HT-29 (cell line): ENCODE data around the gene U2AF2. TPM values are rescaled to one million over a fixed set of nuclear protein-coding genes. Genes with fewer than 3 reads are reported as not detected.
"Not testable (repeated sequence)": the region's sequence is repeated elsewhere in the genome, so short reads cannot be mapped to it uniquely, and the experiment has no call there.

Experiments
- DNase-seq: peaks from one replicate; pipeline ENCODE4 v3.0.0-alpha.2; 2015; ENCODE audit warnings: low spot score
- small RNA-seq: library from RNA; depleted of rRNA; stranded (forward); fragments of <200 nt; gene quantifications from one replicate; pipeline ENCODE3, GENCODE V24; 2014
- total RNA-seq: library from RNA; depleted of rRNA; stranded (reverse); fragments of >200 nt; shearing (Covaris generic); gene quantifications from 2 replicates; pipeline ENCODE4 v1.2.3, GENCODE V29; 2014; rRNA removed

U2AF2 gene
- total RNA-seq, 1 experiment from 2014 or later = 799 TPM

DNA sequence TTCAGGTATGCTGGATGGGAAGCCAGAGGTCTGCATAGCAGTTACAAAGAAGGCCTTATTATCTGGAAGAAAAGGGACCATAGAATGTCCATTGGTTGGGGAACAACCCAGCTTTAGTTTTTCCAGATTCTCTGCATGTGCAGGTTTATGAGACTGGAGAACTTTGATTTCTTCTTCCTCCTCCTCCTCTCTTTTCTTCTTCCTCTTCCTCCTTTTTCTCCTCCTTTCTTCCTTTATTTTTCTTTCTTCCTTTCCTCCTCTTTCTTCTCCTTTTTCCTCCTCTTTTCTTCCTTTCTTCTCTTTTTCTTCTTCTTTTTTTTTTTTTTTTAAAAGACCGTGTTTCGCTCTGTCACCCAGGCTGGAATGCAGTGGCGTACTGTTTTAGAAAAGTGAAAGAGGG is 51.1 kb downstream of the U2AF2 start:
- DNase-seq = no peak

DNA sequence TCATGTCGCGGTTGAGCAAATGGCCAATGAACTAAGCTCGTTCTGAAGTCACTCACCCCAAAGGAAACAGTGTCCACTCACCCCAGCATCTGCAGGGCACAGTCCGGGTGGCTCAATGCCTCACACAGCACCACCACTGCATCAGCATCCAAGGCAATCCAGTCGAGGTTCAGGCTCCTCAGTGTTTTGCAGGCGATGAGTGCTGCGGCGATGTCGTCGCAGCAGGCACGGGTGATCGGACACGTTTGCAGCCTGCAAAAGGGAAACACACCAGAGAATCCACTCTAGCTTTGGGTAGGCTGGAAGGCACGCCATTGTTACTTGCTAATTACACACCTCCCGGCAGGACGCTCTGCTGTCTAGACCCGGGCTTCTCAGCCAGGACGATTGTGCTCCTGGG is 56.9 kb downstream of the U2AF2 start:
- DNase-seq = no peak

DNA sequence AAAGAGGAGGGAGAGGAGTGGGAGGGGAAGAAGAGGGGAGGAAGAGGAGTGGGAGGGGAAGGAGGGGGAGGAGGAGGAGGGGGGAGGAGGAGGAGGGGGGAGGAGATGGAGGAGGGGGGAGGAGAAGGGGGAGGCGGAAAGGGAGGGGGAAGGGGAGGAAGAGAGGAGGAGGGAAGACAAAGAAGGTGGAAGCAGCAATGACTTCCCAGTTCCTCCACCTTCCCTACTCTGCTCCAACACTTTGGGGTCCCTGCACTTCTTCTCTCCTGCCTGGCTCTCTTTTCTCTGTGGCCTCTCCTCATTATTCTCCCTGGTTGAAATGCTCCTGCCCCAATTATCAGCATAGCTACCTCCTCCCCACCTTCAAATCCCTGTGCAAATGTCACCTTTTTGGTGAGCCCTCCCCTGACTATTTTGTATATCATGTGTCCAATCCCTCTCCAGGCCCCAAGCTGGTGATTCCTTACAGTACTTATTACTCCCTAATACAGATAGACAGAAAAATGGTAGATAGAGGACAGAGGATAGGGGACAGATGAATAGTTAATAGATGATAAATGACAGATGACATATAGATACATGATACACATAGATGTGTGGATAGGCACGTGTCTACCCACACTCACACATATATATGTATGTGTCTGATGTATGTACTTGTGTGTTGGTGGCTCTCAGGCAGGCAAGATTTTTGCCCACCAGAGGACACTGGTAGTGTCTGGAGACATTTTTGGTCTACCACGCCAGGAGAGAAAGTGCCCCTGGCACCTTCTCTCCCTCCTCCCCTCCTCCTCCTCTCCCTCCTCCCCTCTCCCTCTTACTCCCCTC is 58.2 kb downstream of the U2AF2 start:
- peak; percentile 15 for DNase-seq

DNA sequence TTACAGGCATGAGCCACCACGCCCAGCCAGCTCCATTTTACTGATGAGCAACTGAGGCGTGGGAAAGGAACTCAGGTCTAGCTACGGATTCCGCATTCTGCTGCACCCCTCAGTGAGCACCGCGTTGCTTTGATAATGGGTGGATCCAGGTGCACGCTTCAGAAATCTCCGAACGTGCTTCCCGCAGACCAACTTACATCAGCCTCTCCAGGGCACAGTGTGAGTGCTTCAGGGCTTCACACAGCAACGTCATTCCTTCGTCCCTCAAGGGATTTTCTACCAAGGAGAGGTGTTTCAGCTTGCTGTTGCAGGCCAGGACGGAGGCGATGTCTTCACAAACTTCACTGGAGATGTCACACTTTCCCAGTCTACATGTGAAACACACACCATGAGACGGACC is 61.7 kb downstream of the U2AF2 start:
- no peak for DNase-seq

DNA sequence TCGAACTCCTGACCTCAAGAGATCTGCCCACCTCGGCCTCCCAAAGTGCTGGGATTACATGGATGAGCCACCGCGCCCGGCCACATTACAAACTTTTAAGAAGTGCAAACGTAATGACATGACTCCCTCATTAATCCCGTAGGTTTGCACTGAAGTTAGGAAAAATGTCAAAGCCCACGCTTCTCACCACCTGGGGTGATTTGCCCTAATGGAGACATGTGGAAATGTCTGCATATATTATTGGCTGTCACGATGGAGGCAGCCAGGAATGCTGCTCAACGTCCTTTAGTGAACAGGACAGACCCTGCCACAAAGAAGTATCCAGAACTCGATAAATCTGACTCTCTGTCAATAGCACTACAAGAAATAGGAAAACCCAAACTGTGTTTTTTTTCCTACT is 62.4 kb downstream of the U2AF2 start:
- DNase-seq = no peak

DNA sequence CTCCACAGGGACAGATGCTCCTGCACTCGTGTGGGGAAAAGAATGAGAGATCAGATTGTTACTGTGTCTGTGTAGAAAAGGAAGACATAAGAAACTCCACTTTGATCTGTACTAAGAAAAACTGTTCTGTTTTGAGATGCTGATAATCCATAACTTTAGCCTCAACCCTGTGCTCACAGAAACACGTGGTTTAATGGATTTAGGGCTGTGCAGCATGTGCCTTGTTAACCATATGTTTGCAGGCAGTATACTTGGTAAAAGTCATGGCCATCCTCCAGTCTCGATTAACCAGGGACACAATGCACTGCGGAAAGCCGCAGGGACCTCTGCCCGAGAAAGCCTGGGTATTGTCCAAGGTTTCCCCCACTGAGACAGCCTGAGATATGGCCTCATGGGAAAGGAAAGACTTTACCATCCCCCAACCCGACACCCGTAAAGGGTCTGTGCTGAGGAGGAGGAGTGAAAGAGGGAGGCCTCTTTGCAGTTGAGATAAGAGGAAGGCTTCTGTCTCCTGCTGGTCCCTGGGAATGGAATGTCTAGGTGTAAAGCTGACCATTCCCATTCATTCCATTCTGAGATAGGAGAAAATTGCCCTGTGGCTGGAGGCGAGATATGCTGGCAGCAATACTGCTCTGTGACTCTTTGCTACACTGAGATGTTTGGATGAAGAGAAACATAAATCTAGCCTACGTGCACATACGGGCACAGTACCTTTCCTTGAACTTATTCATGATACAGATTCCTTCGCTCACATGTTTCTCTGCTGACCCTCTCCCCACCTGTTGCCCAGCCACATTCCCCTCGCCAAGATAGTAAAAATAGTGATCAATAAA is 63.3 kb downstream of the U2AF2 start:
- DNase-seq = not testable (repeated sequence)

DNA sequence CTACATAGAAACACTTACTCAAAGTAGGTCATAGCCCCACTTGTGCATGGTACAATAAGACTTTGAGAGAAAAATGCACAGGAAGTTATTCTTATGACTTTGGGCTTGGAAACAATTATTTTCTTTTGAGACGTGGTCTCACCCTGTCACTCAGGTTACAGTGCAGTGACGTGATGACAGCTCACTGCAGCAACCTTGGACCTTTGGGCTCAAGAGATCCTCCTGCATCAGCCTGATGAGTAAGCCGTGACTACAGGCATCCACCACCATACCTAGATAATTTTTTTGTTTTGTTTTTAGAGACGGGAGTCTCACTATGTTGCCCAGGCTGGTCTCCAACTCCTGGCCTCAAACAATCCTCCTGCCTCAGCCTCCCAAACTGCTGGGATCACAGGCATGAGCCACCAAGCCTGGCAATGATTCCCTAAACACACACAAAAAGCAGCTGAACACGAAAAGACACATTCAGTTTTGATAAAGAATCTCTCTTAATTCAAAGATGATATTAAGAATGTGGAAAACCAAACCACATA is 65.4 kb downstream of the U2AF2 start:
- DNase-seq = no peak

DNA sequence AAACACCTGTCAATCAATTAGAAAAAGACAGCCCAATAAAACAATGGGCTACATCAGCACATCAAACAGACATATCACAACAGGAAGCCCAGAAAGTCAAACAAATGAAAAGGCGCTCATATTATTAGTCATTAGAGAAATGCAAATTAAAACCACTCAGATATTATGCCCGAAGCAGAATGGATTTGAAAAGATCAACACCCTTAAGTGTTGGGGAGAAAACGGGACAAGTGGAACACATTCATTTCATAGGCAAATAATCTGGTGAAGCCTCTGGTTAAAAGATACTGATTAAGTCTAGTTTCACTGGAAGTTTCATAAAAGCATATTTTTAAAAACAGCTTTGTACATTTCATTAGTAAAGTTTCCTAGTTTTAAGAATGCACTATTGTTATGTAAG is 66.0 kb downstream of the U2AF2 start:
- DNase-seq = no peak

DNA sequence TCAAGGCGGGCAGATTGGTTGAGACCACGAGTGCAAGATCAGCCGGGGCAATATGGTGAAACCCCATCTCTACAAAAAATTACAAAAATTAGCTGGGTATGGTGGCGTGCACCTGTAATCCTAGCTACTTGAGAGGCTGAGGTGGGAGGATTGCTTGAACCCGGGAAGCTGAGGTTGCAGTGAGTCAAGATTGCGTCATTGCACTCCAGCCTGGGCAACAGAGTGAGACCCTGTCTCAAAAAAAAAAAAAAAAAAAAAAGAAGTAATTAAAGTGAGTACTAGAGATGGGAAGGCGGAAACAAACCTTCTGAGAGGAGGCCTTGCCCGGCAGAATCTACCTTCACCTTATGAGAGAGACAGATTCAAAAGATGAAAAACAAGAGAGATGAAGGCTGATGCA is 68.7 kb downstream of the U2AF2 start:
- DNase-seq = no peak

Small RNA genes within 50 kb of the gene (small RNA-seq; reads per million reads assigned to genes)
- gene AC010525.2 = not detected

Other genes with a start within 250 kb of the U2AF2 start
- gene UBE2S, start 247.2 kb upstream of the U2AF2 start, total RNA-seq = 2,696 and 2,806 TPM in 2 replicates
- not detected in 2 replicates for gene SHISA7, start 211.7 kb upstream of the U2AF2 start, total RNA-seq
- 323 and 339 TPM in 2 replicates for gene ISOC2, start 193.4 kb upstream of the U2AF2 start, total RNA-seq
- 0.41 and 0.83 TPM in 2 replicates for gene C19orf85, start 190.3 kb upstream of the U2AF2 start, total RNA-seq
- 29.9 TPM in 2 replicates for gene ZNF628, start 178.4 kb upstream of the U2AF2 start, total RNA-seq
- gene NAT14, start 169.8 kb upstream of the U2AF2 start, total RNA-seq = 28.9 and 34.9 TPM in 2 replicates
- 0.18 TPM in 1 of 2 replicates, not detected in the other for gene SSC5D, start 166.6 kb upstream of the U2AF2 start, total RNA-seq
- gene SBK2, start 117.9 kb upstream of the U2AF2 start, total RNA-seq = not detected in 2 replicates
- 0.16 and 0.53 TPM in 2 replicates for gene SBK3, start 109.5 kb upstream of the U2AF2 start, total RNA-seq
- 17.0 and 23.1 TPM in 2 replicates for gene ZNF579, start 74.2 kb upstream of the U2AF2 start, total RNA-seq
- gene FIZ1, start 55.5 kb upstream of the U2AF2 start, total RNA-seq = 15.9 and 19.2 TPM in 2 replicates
- 69.6 and 81.2 TPM in 2 replicates for gene ZNF524, start 54.7 kb upstream of the U2AF2 start, total RNA-seq
- gene ZNF865, start 49.4 kb upstream of the U2AF2 start, total RNA-seq = 9.1 and 9.6 TPM in 2 replicates
- 17.5 and 19.9 TPM in 2 replicates for gene ZNF784, start 30.5 kb upstream of the U2AF2 start, total RNA-seq
- 16.1 and 18.8 TPM in 2 replicates for gene ZNF580, start 14.0 kb upstream of the U2AF2 start, total RNA-seq
- 40.9 and 43.2 TPM in 2 replicates for gene ZNF581, start 11.4 kb upstream of the U2AF2 start, total RNA-seq
- gene CCDC106, start 6.8 kb upstream of the U2AF2 start, total RNA-seq = 9.7 and 11.4 TPM in 2 replicates
- gene EPN1, start 20.2 kb downstream of the U2AF2 start, total RNA-seq = 195 and 216 TPM in 2 replicates
- not detected in 2 replicates for gene NLRP9, start 83.4 kb downstream of the U2AF2 start, total RNA-seq
- gene RFPL4A, start 104.1 kb downstream of the U2AF2 start, total RNA-seq = not detected in 2 replicates
- gene RFPL4AL1, start 114.1 kb downstream of the U2AF2 start, total RNA-seq = not detected in 2 replicates
- 0.08 TPM in 1 of 2 replicates, not detected in the other for gene NLRP11, start 177.0 kb downstream of the U2AF2 start, total RNA-seq
- gene NLRP4, start 181.5 kb downstream of the U2AF2 start, total RNA-seq = not detected in 2 replicates